DOHH2 (cell line): ENCODE results near the gene RPS27L.

Experiments used
- EZH2phosphoT487 ChIP-seq: fragments of 200-600 bp; sonication (generic); IDR thresholded peaks from 2 replicates; pipeline ENCODE4 v1.6.1; 2017; ENCODE audit warnings: borderline replicate concordance, mild to moderate bottlenecking, antibody characterized with exemption, low read length, moderate library complexity, mixed read lengths
- TF ChIP-seq, protein P1 (sequence below): fragments of 200-600 bp; sonication (generic); IDR thresholded peaks from one replicate; pipeline ENCODE4 v1.5.1; 2014; ENCODE audit warnings: antibody characterized with exemption, mild to moderate bottlenecking, low read depth, low read length; ENCODE audit not compliant: poor library complexity, severe bottlenecking

GRCh38 chr15:63185206-63185605 lies 27.9 kb upstream of the RPS27L start:
- TF ChIP-seq, protein P1, sequence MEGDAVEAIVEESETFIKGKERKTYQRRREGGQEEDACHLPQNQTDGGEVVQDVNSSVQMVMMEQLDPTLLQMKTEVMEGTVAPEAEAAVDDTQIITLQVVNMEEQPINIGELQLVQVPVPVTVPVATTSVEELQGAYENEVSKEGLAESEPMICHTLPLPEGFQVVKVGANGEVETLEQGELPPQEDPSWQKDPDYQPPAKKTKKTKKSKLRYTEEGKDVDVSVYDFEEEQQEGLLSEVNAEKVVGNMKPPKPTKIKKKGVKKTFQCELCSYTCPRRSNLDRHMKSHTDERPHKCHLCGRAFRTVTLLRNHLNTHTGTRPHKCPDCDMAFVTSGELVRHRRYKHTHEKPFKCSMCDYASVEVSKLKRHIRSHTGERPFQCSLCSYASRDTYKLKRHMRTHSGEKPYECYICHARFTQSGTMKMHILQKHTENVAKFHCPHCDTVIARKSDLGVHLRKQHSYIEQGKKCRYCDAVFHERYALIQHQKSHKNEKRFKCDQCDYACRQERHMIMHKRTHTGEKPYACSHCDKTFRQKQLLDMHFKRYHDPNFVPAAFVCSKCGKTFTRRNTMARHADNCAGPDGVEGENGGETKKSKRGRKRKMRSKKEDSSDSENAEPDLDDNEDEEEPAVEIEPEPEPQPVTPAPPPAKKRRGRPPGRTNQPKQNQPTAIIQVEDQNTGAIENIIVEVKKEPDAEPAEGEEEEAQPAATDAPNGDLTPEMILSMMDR = no peak
- TF ChIP-seq EZH2phosphoT487 = no peak
